HG02885 (cell line): ENCODE data around the gene DRAM1.
A peak's percentile ranks its signal among the peaks of the same experiment; 100 is the strongest.

ENCODE experiments used
- ATAC-seq: cut with Tn5 transposase; IDR thresholded peaks from one replicate; pipeline ENCODE4 v1.9.1; 2021; ENCODE audit warnings: mild to moderate bottlenecking; ENCODE audit not compliant: unreplicated experiment, poor library complexity

The DRAM1 gene

DNA sequence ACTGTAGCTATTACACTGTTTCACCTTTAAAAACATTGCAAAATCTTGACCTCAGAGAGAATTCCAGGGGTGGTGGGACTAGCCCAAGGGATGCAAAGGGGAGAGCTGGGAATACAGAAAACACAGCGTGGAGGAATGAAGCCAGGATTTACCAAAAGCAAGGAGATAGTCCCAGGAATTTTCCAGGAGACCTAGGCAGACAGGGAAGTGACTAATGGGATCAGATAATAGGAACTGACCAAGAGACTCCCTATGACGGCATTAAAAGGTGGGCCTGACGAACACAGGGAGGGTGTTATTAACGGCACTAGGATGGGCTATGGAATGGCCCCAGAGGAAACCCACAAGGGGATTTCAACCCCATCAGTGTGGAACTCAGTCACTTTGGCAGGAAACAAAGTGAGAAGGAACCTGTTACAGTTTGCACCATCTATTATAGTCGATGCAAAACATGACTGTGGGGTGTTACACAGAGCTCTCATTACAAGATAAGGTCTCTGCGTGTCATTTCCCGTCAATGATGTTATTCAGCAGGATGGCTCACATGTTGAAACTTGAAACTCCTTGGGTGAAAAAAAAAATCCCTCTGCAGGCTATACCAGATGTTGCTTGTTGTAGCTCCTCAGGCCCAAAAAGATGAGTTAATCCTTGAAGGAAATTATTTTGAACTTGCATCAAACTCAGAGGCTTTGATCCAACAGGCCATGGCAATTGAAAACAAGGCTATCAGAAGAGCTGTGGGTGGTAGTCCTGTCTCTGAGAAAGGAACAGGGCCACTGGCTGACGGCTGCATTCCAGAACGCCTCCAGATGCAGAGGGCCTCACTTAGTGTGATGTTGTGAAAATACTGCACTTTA lies 58.7 kb downstream of the DRAM1 start:
- peak; percentile 78 for ATAC-seq

DNA sequence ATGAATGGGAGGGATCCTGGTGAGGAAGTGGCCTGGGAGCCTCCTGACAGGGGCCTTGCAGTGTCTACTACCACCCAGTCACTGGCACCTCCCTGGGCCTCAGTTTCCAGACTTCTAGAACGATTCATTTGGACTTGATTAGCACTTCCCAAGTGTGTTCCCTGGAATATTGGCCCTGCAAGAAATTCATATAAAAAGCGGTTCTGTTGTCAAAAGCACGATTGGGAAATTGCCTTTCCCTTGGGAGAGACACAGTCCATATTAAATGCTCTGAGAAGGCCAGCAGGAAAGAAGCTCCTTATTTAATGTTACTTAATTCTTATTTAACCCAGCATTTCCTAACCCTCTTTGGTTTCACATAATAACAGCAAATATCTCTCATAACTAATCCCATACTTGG lies 61.9 kb downstream of the DRAM1 start:
- no peak for ATAC-seq

DNA sequence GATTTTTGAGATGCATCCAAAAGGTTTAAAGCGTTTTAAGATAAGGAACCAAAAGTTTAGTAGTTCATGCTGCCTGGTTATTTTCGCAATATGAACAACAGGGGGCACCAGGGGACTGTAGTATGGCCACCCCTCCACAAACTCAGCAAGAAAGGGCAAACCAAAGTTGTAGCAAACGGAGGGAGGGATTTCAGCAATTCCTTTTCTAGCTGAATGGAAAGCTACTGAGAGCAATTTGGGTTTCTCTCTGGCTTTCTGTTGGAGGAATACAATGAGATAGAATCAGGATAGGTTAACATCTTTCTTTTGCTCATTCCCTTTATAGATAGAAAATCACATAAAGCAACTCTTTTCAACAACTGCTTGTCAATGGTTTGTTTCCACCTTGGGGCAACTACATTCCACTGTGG lies 62.5 kb downstream of the DRAM1 start:
- peak; percentile 33 for ATAC-seq

DNA sequence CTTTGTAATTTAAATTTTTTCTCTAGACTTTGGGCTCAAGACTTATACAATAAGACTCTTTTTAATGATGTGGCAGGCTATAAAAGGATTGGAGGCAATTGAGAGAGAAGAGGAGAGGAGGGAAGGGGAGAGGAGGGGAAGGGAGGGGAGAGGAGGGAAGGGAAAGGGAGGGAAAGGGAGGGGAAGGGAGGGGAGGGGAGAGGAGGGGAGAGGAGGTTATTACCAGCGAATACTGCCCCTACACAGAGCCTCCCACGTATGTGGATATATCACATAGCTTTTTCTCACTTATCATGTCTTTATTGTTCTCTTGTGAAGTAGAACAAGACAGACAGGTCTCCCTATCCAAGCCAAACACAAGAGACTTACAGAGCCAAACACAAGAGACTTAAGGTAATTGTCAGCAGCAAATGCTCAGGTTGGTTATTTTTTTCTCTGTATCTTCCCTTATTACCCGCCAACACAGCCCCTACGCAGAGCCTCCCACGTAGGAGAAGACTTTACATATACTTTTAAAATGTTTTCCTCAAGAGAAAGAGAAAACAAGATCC lies 63.1 kb downstream of the DRAM1 start:
- no peak for ATAC-seq

DNA sequence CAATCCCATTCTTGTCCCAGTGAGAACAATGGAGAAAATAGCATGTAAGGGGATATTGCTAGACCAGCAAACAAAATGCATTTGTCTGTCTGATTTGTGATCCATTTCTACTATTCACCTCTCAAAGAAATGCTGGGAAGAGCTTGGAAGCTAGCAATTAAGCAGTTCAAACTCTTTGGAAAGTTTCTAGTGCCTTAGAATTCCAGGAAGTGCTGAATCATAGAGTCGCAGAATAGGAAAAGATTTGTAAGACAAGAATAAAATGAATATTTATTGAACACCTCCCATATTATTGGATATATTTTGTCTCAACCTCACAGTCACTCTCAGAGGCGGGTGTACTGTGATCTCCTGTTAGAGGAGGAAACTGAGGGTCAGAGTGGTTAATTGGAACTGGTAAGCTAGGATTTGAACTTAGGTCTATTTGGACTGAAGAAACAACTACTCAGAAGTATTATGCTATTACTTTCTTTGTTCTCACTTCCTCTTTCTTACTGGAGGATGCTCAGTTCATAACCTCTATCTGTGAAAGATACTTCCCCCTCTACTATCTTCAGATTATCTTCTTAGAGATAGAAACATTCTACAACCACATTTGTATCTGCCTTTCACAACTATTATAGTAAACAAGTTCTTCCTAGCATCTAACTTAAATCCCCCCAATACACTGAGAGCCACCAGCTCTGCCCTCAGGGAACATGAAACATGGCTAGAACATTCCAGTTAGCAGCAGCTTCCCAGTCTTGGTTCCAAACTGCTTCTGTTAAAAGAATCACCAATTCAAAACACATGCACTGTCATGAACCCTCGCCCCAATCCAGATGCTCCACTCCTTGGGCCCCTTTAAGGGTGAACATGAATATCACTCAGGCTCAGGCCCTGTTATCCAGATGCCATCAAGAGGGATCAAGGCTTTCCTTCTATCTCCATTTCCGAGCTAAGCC lies 64.2 kb downstream of the DRAM1 start:
- ATAC-seq, result peak; percentile 87

DNA sequence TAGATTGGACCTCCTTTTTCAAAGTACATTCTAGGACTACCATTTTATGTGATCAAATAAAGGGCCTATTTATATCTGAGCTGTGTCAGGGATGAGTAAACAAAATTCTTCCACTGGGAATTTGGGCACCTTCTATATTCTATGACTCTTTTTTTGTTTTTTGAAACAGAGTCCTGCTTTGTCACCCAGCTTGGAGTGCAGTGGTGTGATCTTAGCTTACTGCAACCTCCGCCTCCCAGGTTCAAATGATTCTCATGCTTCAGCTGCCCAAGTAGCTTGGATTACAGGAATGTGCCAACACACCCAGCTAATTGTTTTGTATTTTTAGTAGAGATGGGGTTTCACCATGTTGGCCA lies 64.8 kb downstream of the DRAM1 start:
- no peak for ATAC-seq

DNA sequence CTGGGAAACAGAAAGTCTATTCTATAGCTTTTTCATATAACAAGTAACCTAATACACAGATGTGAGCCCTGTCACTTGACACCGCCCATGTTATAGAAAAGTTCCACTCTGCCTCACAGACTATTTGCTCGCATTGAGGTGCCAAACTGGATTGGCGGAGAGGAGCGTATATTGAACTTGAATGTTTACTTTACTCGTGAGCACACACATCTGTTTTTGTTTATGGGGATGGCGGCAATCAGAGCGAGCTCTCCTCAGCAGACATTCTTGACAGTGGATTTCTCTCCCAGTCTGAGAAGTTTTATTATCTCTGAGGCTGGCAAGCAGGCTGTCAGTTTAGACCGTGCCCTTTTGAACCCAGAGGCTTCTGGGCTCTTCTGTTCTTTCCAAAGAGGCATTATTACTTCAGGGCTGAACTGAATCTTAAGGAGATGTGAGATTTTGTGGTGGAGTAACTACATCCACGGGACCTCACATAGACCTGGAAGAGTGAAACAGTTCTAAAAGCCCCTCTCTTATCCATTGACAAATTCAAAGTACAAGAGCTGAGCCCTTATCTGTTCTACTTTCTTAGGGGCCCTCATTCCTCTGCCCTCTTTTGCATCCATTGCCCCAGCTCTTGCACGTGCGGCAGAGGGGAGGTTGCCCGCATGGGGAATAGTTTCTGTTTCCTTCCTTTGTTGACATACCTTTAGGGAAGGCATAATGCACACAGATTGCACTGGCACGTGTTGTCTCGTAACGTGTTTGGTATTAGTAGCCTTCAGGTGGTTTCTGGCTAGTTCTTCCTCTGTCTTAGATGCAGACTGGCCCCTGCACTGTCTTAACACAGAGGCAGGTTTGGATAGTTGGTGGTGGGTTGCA lies 68.2 kb downstream of the DRAM1 start:
- ATAC-seq, result no peak

DNA sequence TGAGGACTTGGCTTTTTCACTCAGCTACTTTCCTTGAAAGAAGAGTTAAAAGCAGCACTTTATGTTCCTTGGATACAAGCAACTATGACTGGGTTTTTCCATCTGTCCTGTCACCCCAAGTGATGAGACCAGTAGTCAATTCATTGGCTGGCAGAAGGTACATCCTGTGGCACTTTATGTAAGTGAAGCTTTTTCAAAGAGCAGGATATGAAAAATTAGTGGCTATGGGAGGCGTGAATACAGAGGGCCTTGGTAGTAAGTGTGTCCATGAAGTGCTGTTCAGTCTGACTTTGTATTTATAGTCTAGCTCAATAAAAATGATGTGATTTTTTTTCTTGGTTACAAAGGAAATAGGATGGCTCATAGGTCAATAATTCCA lies 68.8 kb downstream of the DRAM1 start:
- no peak for ATAC-seq

DNA sequence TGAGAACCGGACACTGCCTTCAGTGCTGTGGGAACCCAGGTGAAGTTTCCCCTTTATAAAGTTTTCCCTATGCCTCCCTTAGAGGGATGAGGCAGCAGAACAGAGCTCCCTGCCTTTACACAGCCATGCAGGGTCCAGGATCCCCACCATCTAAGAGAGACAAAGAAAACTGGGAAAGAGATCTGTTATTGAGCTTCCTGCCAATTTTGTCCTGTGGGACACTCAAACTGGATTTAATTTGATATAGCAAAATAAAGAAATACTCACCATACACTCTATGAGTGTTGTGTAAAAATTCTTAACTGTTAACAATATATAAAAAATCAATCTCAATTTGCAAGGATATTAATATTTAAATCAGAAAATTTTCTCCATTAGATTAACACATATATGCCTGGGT lies 69.9 kb downstream of the DRAM1 start:
- no peak for ATAC-seq

DNA sequence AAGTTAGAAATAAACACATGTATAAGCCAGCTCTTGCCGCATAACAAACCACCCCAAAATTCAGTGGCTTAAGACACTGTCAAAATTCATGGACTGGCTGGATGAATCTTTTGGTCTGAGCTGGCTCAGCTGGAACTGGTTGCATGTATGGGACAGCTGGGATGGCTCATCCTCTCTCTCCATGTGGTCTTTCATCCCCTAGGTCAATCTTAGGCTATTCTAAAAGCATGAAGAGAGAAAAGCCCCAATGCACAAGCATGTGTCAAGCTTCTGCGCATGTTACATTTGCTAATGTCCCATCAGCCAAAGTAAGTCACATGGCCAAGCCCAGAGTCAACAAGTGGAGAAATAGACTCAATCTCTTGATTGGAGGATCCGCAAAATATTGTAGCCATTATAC lies 71.0 kb downstream of the DRAM1 start:
- ATAC-seq, result no peak

DNA sequence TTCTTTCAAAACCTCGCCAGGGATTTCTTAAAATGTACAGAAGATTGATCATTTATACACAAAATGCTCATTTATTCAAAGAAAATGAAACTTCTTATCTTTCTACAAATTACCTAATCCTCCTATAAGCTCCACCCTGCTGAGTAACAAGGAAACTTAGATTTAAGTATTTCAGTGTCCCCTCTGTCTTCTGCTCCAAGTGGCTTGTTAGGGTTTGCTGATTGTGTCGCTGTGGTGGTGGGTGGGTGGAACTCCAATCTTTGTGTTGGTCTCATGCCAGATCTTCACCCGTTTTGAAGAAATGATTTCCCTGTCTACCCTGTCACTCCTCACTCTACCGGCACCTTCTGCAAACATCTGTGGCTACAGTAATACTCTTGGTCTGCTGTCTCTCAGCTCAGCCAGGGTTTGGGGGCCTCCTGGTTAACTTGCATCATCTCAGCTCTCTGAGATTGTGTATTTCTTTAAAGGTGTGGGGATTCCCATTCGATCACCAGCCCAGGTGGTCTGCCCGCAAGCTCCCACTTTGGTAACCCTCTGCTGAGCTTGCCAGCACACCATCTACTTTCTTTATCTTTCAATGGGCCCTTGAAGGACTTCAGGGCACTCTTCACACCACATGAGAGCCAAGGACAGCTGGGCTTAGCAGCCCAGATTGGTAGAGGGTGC lies 73.8 kb downstream of the DRAM1 start:
- peak; percentile 54 for ATAC-seq

DNA sequence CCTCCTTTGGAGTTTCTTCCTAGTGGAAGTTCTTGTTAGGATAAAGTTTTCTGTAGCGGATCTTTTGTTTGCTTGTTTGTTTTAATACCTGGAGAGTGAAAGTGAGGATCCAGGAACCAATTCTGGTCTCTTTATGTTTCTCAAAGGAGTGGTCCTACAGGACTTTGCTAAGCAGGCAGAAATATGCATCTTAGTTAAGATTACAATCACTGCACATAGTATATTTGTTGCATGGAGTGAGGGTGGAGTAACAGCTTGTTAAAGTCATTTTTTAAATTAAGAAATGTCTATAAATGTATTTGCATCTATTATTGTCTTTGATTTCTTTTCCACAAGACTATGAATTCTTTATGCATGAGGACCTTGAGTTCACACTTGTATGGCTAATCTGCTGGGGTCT lies 76.7 kb downstream of the DRAM1 start:
- ATAC-seq, result no peak

DNA sequence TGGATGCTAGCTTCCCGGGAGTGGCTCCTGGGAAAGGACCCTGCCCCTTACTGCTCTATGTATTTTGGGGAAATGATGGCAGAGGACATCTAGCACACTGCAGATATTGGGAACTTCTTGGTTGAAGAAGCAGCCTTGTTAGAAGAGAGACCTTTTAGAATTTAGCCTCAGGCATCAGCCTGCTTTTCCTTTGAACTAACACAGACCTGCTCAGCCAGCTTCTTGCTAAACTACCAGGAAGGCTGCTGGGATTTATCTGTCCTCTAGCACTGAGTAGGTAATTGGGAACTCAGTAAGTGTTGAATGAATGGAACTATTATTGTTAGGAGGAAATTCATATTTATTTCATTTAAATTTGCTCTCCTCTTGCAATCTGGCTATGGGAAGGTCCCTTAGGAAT lies 77.3 kb downstream of the DRAM1 start:
- no peak for ATAC-seq

DNA sequence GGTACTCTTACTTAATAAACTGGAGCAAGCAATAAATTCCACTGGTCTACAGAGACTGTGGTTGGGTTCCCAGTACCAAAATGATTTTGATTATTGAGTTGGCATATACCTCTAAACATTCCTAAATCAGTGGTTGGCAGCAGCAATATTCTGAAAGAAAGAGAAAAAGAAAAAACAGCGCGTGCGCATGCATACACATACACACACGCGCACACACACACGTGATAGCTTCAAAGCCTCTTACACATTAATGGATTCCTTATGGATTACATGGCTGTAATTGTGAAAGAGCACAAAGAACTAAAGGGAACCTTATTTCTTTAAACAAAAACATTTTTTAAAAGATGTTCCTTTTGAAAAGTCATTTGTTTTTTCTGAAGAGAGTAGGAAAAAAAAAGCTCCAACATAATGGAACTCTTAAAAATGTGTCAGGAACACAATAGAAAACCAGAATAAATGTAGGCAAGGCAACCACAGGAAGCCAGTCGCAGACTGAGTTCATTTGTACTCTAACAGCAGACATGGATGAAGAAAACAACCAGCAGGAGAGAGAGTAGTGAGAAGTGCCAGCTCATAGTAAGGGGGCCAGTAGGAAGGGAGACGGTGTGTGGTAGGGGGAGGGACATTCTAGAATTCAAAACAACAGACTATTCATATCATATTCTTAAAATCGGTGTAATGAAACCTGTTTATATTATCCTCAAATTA lies 80.0 kb downstream of the DRAM1 start:
- no peak for ATAC-seq

DNA sequence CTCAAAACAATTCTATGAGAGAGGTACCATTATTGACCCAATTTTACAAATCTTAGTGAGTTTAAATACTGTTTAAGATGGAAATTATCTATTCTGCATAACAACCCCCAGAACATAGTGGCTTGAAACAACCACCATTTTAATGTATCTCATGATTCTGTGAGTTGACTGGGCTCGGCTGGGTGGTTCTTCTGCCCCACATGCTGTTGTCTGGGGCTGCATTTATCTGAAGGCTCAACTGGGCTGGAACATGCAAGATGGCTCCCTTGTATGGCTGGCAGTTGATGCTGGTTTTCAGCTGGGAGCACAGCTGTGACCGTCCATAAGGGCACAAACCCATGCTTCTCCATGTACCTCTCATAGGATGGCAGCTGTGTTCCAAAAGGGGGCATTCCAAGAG lies 82.2 kb downstream of the DRAM1 start:
- ATAC-seq, result no peak

DNA sequence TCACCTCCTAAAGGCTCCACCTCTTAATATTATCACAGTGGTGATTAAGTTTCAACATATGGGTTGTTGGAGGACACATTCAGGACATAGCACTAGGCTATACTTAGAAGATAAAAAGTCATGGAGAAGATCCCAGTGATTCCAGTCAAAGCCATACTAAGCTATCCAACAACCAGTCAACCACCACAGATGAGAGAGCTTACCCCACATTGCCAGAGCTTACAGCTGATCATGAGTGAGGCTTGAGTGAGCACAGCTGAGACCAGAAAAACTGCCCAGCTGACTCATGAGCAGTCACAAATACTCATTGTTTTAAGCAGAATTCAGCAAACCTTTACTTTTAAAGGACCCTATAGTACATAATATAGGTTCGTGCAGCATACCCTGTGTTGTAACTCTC lies 85.1 kb downstream of the DRAM1 start:
- no peak for ATAC-seq

DNA sequence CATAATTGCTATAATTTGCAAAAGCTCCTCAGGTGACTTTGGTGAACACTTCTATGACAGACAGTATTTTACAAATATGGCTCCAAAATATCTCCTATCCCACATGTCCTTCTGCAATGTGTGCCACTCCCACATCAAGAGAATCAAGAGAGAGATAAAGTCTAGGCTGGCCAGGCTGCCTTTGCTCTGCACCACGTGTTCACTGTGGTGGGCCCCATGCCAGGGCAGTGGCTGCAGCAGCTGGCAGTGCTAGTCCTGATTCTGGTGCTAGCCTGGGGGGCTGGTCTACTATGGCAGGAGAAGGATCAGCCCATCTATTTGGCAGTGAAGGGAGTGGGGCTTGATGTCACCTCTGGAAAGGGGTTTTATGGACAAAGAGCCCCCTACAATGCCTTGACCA lies 86.3 kb downstream of the DRAM1 start:
- ATAC-seq, result no peak

DNA sequence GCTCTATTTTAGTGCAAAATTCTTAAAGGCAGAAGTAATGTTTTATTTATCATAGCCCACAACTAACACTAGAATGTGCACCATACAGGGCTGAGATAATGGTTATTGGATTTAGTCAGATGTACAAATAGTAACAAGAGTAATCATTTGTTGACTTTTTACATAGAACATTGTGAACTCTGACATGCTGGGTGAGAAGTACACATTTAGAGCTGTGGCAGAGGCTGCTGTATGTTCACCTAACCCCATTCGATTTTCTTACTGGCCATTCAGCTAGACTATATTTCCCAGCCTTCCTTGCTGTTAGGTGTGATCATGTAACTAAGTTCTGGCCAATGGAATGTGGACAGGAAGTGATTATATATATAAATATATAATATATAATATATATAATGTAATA lies 89.1 kb downstream of the DRAM1 start:
- ATAC-seq, result no peak

DNA sequence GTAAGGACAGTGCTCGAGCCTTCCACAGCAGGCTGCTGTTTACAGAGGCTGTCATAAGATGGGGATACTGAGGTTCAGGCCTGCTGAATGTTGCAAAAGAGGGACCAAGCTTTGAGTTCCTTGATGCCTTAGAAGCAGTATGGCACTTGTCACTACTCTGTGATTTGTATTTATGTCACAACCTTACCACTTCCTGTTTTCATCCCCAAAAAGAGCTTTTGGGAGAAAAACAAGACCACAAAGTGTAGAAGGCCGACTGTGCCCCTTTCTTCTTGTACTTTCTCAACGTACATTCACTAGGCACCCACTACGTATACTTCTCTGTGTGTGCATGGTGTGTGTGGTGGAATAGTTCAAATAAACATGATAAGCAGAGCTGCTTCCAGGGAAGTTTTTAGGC lies 90.1 kb downstream of the DRAM1 start:
- no peak for ATAC-seq
